K562 (cell line): Measurements from ENCODE around the gene PNPLA2. TPM values are rescaled to one million over a fixed set of nuclear protein-coding genes. Genes with fewer than 3 reads are reported as not detected.
A peak's percentile ranks its signal among the peaks of the same experiment; 100 is the strongest.

Source experiments
- CREB3L1 ChIP-seq: fragments of 450-650 bp; IDR thresholded peaks from 2 replicates; pipeline ENCODE4 v1.6.1; 2014; ENCODE audit warnings: low read depth, mild to moderate bottlenecking, moderate library complexity, borderline replicate concordance
- CREM ChIP-seq: IDR thresholded peaks from 2 replicates; pipeline ENCODE4 v1.6.1; 2014; ENCODE audit warnings: antibody characterized with exemption, low read depth
- DLX4 ChIP-seq: fragments of 250-450 bp; sonication (Bioruptor Pico); IDR thresholded peaks from 2 replicates; pipeline ENCODE4 v1.6.1; 2021; ENCODE audit warnings: mild to moderate bottlenecking
- FOSL1 ChIP-seq: fragments of 200-800 bp; sonication (Bioruptor generic); conservative IDR thresholded peaks from 2 replicates; pipeline ENCODE4 v1.6.1; 2016; ENCODE audit warnings: missing genetic modification characterization, missing compliant biosample characterization
- IRF1 ChIP-seq: sonication (generic); formaldehyde crosslinking; IDR thresholded peaks from 2 replicates; pipeline ENCODE4 v1.8.0; 2022; ENCODE audit warnings: missing genetic modification reagents, mild to moderate bottlenecking, borderline replicate concordance
- KAT8 ChIP-seq: fragments of 450-650 bp; IDR thresholded peaks from 2 replicates; pipeline ENCODE4 v1.6.1; 2016; ENCODE audit warnings: low read depth, mild to moderate bottlenecking
- KDM2B ChIP-seq: fragments of 250-450 bp; sonication (Bioruptor Pico); IDR thresholded peaks from 2 replicates; pipeline ENCODE4 v1.8.0; 2021; ENCODE audit warnings: mild to moderate bottlenecking, moderate library complexity
- KDM5B ChIP-seq: fragments of 200-600 bp; sonication (generic); IDR thresholded peaks from 2 replicates; pipeline ENCODE4 v1.6.1; 2012; ENCODE audit warnings: low read depth, mild to moderate bottlenecking, moderate library complexity, low read length, control low read depth, inconsistent platforms; ENCODE audit not compliant: insufficient replicate concordance
- LCOR ChIP-seq: sonication (generic); formaldehyde crosslinking; IDR thresholded peaks from 2 replicates; pipeline ENCODE4 v1.8.0; 2022; ENCODE audit warnings: mild to moderate bottlenecking, missing genetic modification reagents
- MCM5 ChIP-seq: fragments of 450-650 bp; IDR thresholded peaks from 2 replicates; pipeline ENCODE4 v1.6.1; 2016; ENCODE audit warnings: low read depth
- MITF ChIP-seq: IDR thresholded peaks from 2 replicates; pipeline ENCODE4 v1.6.1; 2014; ENCODE audit warnings: antibody characterized with exemption
- PHF20 ChIP-seq: fragments of 450-650 bp; IDR thresholded peaks from 2 replicates; pipeline ENCODE4 v1.6.1; 2018; ENCODE audit not compliant: partially characterized antibody
- SAFB ChIP-seq: fragments of 200-400 bp; formaldehyde crosslinking; IDR thresholded peaks from 2 replicates; pipeline ENCODE4 v1.6.1; 2017; ENCODE audit warnings: low read depth, low read length, borderline replicate concordance
- SFPQ ChIP-seq: fragments of 200-400 bp; formaldehyde crosslinking; IDR thresholded peaks from 2 replicates; pipeline ENCODE4 v1.6.1; 2017; ENCODE audit warnings: mild to moderate bottlenecking, low read depth, low read length, moderate library complexity
- TAL1 ChIP-seq: fragments of 450-650 bp; IDR thresholded peaks from 2 replicates; pipeline ENCODE4 v1.6.1; 2016; ENCODE audit warnings: mild to moderate bottlenecking
- ZBTB26 ChIP-seq: fragments of 450-650 bp; formaldehyde crosslinking; IDR thresholded peaks from 2 replicates; pipeline ENCODE4 v1.4.0; 2022; ENCODE audit warnings: missing genetic modification characterization
- ZC3H4 ChIP-seq: sonication (generic); formaldehyde crosslinking; IDR thresholded peaks from 2 replicates; pipeline ENCODE4 v1.9.0; 2021; ENCODE audit warnings: missing genetic modification reagents, borderline replicate concordance
- ZNF695 ChIP-seq: fragments of 450-650 bp; formaldehyde crosslinking; IDR thresholded peaks from 2 replicates; pipeline ENCODE4 v1.4.0; 2020; ENCODE audit warnings: mild to moderate bottlenecking, moderate library complexity
- ZNF696 ChIP-seq: fragments of 250-450 bp; sonication (Bioruptor Pico); conservative IDR thresholded peaks from 2 replicates; pipeline ENCODE4 v1.4.0; 2020; ENCODE audit warnings: mild to moderate bottlenecking, moderate library complexity
- ZNF766 ChIP-seq: fragments of 200-800 bp; sonication (Bioruptor generic); conservative IDR thresholded peaks from 2 replicates; pipeline ENCODE4 v1.6.1; 2016; ENCODE audit warnings: missing genetic modification characterization, missing compliant biosample characterization
- polyA plus RNA-seq, 8 experiments: library from polyadenylated mRNA; depleted of rRNA in 4 of 8; stranded (reverse) in 5 of 8; unstranded in 3 of 8; fragments of >200 nt; fragmentation: Nextera tagmentation in 2 of 8; fragmentation: Illumina TruSeq in 1 of 8; extraction: Ambion mirVana in 2 of 8; extraction: Trizol in 1 of 8; gene quantifications; 2 replicates each; pipeline versions ENCODE4 v1.2.1 to v1.2.3, GENCODE V29; 2011 to 2014; ENCODE audit warnings: inconsistent platforms in 1 of 8, missing spikeins in 1 of 8
- total RNA-seq, 7 experiments: library from RNA; depleted of rRNA in 6 of 7; stranded (reverse); fragments of >200 nt in 6 of 7; fragmentation: Illumina TruSeq in 2 of 7; extraction: Trizol in 2 of 7; gene quantifications; 2 replicates each; pipeline versions ENCODE4 v1.2.1 to v1.2.3, GENCODE V29; 2011 to 2021; ENCODE audit warnings: low replicate concordance in 1 of 7

The PNPLA2 gene
- total and polyA plus RNA-seq, 9 of the 15 experiments (the other 6 are each of a cell fraction or from before 2014, with no cell fraction given): 0.39 to 87.1 (median 8.4) TPM

- TF ChIP-seq CREB3L1: no peak
- peak; percentile 38 for TF ChIP-seq PHF20
- TF ChIP-seq KDM5B: peak; percentile 87
- TF ChIP-seq KAT8: no peak
- no peak for TF ChIP-seq ZBTB26
- TF ChIP-seq ZC3H4 (CRISPR knock-in tag): no peak
- no peak for TF ChIP-seq TAL1
- TF ChIP-seq CREM: no peak
- no peak for TF ChIP-seq FOSL1 (tag)
- TF ChIP-seq SFPQ: no peak
- no peak for TF ChIP-seq ZNF696 (CRISPR knock-in tag)
- no peak; the same call in 1 of the 2 replicates for TF ChIP-seq MITF
- TF ChIP-seq ZNF695 (CRISPR knock-in tag): no peak
- TF ChIP-seq KDM2B (CRISPR knock-in tag): no peak
- TF ChIP-seq MCM5: no peak
- no peak for TF ChIP-seq SAFB
- TF ChIP-seq LCOR (CRISPR knock-in tag): no peak
- no peak for TF ChIP-seq IRF1 (CRISPR knock-in tag)
- no peak for TF ChIP-seq DLX4 (CRISPR knock-in tag)
- TF ChIP-seq ZNF766 (CRISPR knock-in tag): no peak
Observed at GRCh38 chr11:777288-778255, 41.1 kb upstream of the PNPLA2 start, which contains the start of gene GATD1 (continued).
